ENCODE measurements around the gene OBP2B.
"Not testable (repeated sequence)": the region's sequence is repeated elsewhere in the genome, so short reads cannot be mapped to it uniquely, and the experiment has no call there.

DNA sequence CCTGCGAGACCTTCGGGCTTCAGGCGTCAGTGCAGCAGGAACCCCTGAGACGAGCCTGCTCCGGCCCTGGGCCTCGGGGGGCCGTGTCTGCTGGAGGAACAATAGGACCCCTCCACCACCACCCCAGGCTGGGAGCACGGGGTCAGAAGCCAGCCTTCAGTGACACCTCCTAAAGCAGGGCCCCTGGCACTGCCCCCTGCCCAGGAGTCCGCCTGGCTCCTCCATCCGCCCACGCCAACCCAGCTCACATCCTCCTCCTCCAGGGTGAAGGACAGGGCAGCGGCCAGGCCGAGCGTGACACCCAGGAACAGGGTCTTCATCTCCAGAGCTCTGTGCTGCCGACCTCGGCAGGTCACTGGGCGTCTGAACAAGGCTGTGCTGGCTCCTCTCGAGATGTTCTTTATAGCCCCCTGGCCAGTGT, at the start of gene OBP2B:
- TF ChIP-seq, protein P1, sequence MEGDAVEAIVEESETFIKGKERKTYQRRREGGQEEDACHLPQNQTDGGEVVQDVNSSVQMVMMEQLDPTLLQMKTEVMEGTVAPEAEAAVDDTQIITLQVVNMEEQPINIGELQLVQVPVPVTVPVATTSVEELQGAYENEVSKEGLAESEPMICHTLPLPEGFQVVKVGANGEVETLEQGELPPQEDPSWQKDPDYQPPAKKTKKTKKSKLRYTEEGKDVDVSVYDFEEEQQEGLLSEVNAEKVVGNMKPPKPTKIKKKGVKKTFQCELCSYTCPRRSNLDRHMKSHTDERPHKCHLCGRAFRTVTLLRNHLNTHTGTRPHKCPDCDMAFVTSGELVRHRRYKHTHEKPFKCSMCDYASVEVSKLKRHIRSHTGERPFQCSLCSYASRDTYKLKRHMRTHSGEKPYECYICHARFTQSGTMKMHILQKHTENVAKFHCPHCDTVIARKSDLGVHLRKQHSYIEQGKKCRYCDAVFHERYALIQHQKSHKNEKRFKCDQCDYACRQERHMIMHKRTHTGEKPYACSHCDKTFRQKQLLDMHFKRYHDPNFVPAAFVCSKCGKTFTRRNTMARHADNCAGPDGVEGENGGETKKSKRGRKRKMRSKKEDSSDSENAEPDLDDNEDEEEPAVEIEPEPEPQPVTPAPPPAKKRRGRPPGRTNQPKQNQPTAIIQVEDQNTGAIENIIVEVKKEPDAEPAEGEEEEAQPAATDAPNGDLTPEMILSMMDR (IDR thresholded peaks at IDR 0.05): not testable (repeated sequence)
- TF ChIP-seq TCF7L2, POLR2AphosphoS5 (IDR thresholded peaks at IDR 0.05; ENCODE audit: low read depth, low read length): not testable (repeated sequence)

All from Panc1 (cell line).